HUES48 (cell line): Measurements from ENCODE around the gene CYBC1.

ENCODE experiments used
- H3K27ac ChIP-seq: one replicate; pipeline ENCODE4 v1.7.0; 2013; ENCODE audit warnings: low read depth, low read length, inconsistent platforms
- H3K27me3 ChIP-seq: 2 replicates; pipeline ENCODE4 v1.6.1; 2013; ENCODE audit warnings: mild to moderate bottlenecking, low read length; ENCODE audit not compliant: control insufficient read depth, insufficient read depth
- H3K36me3 ChIP-seq: 2 replicates; pipeline ENCODE4 v1.6.1; 2013; ENCODE audit warnings: low read length; ENCODE audit not compliant: control insufficient read depth, insufficient read depth
- H3K4me1 ChIP-seq: 2 replicates; pipeline ENCODE4 v1.6.1; 2013; ENCODE audit warnings: mild to moderate bottlenecking, low read length; ENCODE audit not compliant: control insufficient read depth, insufficient read depth
- H3K4me3 ChIP-seq: 2 replicates; pipeline ENCODE4 v1.5.1; 2013; ENCODE audit warnings: mild to moderate bottlenecking, low read depth, low read length
- H3K9ac ChIP-seq: 2 replicates; pipeline ENCODE4 v1.6.1; 2013; ENCODE audit warnings: mild to moderate bottlenecking, low read depth, low read length, moderate library complexity
- H3K9me3 ChIP-seq: 2 replicates; pipeline ENCODE4 v1.6.1; 2013; ENCODE audit warnings: low read length; ENCODE audit not compliant: control insufficient read depth, insufficient read depth

The CYBC1 gene

GRCh38 chr17:82450357-82451106 lies at the start of gene CYBC1:
TSS of gene CYBC1 (minus strand) at chr17:82450752. CDS start at chr17:82449254, 1,498 bp downstream.
- Histone ChIP-seq H3K36me3 (peaks cover 10% of the 10 kb centered on the region; the same call in 1 of the 2 replicates), H3K9me3 (no peaks in the 10 kb centered on the region), H3K4me3 (peak within 1 kb of the TSS; percentile 96), H3K4me1 (0 out of 2 replicates have a peak, but pooled peaks cover 8% of the 10 kb centered on the region), H3K27ac (peak within 1 kb of the TSS; percentile 61), H3K27me3 (no peaks in the 10 kb centered on the region), H3K9ac (peak within 1 kb of the TSS; percentile 91)

- Histone ChIP-seq H3K27ac (no peak overlapping the region), H3K9ac (peak overlapping the region; percentile 41; the same call in 1 of the 2 replicates), H3K9me3 (no peaks in the 10 kb centered on the region), H3K36me3 (no peaks in the 10 kb centered on the region), H3K4me1 (no peaks in the 10 kb centered on the region; the same call in 1 of the 2 replicates), H3K27me3 (peaks cover 24% of the 10 kb centered on the region), H3K4me3 (peak overlapping the region; percentile 59)
Observed at GRCh38 chr17:82497483-82498405, 47.2 kb upstream of the CYBC1 start.

- no peak overlapping the region for H3K9ac ChIP-seq
- no peak overlapping the region for H3K27ac ChIP-seq
Observed at GRCh38 chr17:82496529-82497434, 46.2 kb upstream of the CYBC1 start.

GRCh38 chr17:82495844-82496528 lies 45.4 kb upstream of the CYBC1 start:
- H3K27me3 ChIP-seq: peaks cover 24% of the 10 kb centered on the region
- H3K4me3 ChIP-seq: no peak overlapping the region
- H3K4me1 ChIP-seq: no peaks in the 10 kb centered on the region; the same call in 1 of the 2 replicates
- no peak overlapping the region for H3K27ac ChIP-seq
- no peaks in the 10 kb centered on the region for H3K36me3 ChIP-seq
- no peak overlapping the region for H3K9ac ChIP-seq
- no peaks in the 10 kb centered on the region for H3K9me3 ChIP-seq

More at GRCh38 chr17:82496529-82497434, 46.2 kb upstream of the CYBC1 start:
- Histone ChIP-seq H3K4me3 (peak overlapping the region; percentile 63), H3K4me1 (no peaks in the 10 kb centered on the region; the same call in 1 of the 2 replicates), H3K9me3 (no peaks in the 10 kb centered on the region), H3K36me3 (no peaks in the 10 kb centered on the region), H3K27me3 (peaks cover 24% of the 10 kb centered on the region)

GRCh38 chr17:82494236-82495055 lies 43.9 kb upstream of the CYBC1 start:
- Histone ChIP-seq H3K27ac (peak overlapping the region; percentile 77), H3K4me1 (no peaks in the 10 kb centered on the region; the same call in 1 of the 2 replicates), H3K36me3 (no peaks in the 10 kb centered on the region), H3K4me3 (peak overlapping the region; percentile 48; the same call in 1 of the 2 replicates), H3K9ac (peak overlapping the region; percentile 27), H3K9me3 (no peaks in the 10 kb centered on the region), H3K27me3 (peaks cover 24% of the 10 kb centered on the region)

- H3K27ac ChIP-seq: no peak overlapping the region
- no peaks in the 10 kb centered on the region for H3K9me3 ChIP-seq
- no peak overlapping the region for H3K4me3 ChIP-seq
- peaks cover 8% of the 10 kb centered on the region for H3K36me3 ChIP-seq
- H3K4me1 ChIP-seq: no peaks in the 10 kb centered on the region; the same call in 1 of the 2 replicates
- H3K27me3 ChIP-seq: peaks cover 16% of the 10 kb centered on the region
- H3K9ac ChIP-seq: no peak overlapping the region
Observed at GRCh38 chr17:82493226-82493781, 42.8 kb upstream of the CYBC1 start.

- Histone ChIP-seq H3K27me3 (peaks cover 11% of the 10 kb centered on the region), H3K9ac (no peak overlapping the region), H3K4me1 (no peaks in the 10 kb centered on the region; the same call in 1 of the 2 replicates), H3K27ac (no peak overlapping the region), H3K36me3 (peaks cover 13% of the 10 kb centered on the region), H3K4me3 (no peak overlapping the region), H3K9me3 (no peaks in the 10 kb centered on the region)
Observed at GRCh38 chr17:82492643-82493225, 42.2 kb upstream of the CYBC1 start.

GRCh38 chr17:82491533-82491932 lies 41.0 kb upstream of the CYBC1 start:
- H3K4me1 ChIP-seq: no peaks in the 10 kb centered on the region; the same call in 1 of the 2 replicates
- H3K27ac ChIP-seq: no peak overlapping the region
- no peak overlapping the region for H3K9ac ChIP-seq
- H3K4me3 ChIP-seq: no peak overlapping the region
- H3K9me3 ChIP-seq: no peaks in the 10 kb centered on the region
- peaks cover 20% of the 10 kb centered on the region for H3K36me3 ChIP-seq
- H3K27me3 ChIP-seq: peaks cover 6% of the 10 kb centered on the region

- Histone ChIP-seq H3K9ac (no peak overlapping the region), H3K36me3 (peaks cover 24% of the 10 kb centered on the region), H3K4me1 (no peaks in the 10 kb centered on the region; the same call in 1 of the 2 replicates), H3K9me3 (no peaks in the 10 kb centered on the region), H3K4me3 (no peak overlapping the region), H3K27me3 (peaks cover 3% of the 10 kb centered on the region), H3K27ac (no peak overlapping the region)
Observed at GRCh38 chr17:82491196-82491530, 40.6 kb upstream of the CYBC1 start.
